Middle frontal gyrus (tissue), 1 donor: Measurements from ENCODE around the gene OSBPL9.
"Not testable (repeated sequence)": the region's sequence is repeated elsewhere in the genome, so short reads cannot be mapped to it uniquely, and the experiment has no call there.

Source experiments
- DNase-seq: peaks from one replicate; pipeline ENCODE4 v3.0.0-alpha.2; 2015; ENCODE audit warnings: low spot score; ENCODE audit errors: extremely low spot score

OSBPL9 gene

DNA sequence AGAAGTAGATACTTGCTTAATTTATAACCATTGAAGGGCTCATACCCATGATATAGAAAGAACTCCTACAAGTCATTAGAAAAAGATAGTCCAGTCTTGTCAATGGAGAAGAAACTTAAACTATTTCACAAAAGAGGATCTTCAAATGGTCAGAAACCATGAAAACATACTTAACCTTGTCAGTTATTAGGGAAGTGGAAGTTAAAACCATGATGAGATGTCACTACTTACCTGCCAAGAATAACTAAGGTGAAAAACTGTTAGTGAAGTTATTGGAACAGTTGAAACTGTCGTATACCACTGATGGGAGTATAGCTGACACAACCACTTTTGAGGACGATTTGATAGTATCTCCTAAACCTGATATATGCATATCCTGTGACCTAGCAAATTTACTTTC, 46.8 kb downstream of the OSBPL9 start:
- DNase-seq = no peak

DNA sequence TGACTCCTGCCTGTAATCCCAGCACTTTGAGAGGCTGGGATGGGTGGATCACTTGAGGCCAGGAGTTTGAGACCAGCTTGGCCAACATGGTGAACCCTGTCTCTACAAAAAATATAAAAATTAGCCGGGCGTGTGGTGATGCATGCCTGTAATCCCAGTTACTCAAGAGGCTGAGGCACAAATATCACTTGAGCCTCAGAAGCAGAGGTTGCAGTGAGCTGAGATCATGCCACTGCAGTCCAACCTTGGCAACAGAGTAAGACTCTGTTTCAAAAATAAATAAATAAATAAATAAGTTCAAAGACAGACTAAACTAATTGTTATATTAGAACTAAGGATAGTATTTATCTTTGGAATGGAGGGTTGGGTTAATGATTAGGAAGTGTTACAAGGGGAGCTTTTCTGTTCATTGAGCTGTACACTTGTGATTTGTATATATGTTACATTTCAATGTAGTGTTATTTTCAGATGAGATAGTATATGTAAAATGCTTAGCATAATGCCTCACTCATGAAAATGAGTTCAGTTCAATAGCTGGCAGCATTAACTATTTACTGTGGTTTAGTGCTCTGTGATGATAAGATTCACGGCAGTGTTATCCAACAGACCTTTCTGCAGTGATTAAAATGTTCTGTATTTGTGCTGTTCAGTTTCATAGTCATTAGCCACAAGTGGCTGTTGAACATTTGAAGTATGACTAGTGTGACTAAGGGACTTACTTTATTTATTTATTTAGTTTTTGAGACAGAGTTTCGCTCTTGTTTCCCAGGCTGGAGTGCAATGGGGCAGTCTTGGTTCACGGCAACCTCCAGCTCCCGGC, 47.7 kb downstream of the OSBPL9 start:
- DNase-seq = no peak

- no peak for DNase-seq
Measured at GRCh38 chr1:51666478-51666877, 49.6 kb downstream of the OSBPL9 start.

GRCh38 chr1:51667561-51667960, 50.7 kb downstream of the OSBPL9 start:
- DNase-seq = no peak

- DNase-seq = no peak
Measured at GRCh38 chr1:51669272-51669671, 52.4 kb downstream of the OSBPL9 start.

- DNase-seq = no peak
Measured at GRCh38 chr1:51669816-51670215, 52.9 kb downstream of the OSBPL9 start.

DNA sequence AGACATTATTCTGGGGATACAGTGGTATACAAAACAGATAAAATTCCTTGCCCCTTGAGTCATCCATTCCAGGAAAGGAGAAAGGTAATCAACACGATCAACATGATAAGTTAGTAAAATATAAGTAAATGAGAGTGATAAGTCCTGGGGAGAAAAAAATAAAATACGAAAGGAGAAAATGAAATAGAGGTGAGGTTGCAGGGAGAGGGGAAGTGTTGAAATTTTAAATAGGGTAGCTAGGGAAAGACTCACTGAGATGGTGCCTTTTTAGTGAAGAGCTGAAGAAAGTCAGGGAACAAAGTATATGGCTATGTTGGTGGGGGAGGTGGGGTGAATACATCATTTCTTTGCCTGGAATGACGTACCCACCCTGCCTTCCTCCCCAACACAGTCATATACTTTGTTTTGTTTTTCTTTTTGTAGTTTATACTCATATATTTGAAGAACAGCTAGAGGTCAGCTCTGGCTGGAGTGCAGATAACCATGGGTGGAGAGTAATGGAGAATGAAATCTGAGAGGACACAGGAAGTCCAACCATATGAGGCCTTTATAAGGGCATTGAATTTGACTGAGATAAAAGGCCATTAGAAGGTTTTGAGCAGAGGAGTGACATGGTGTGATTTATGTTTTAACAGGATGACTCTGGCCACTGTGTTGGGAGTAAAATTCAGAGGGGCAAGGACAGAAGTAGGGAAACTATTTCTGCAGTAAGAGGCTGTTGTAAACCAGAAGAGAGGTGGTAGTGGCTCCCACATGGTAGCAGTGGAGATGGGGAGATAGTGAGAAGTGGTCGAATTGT, 54.8 kb downstream of the OSBPL9 start:
- no peak for DNase-seq

GRCh38 chr1:51673279-51673678, 56.4 kb downstream of the OSBPL9 start:
- no peak for DNase-seq

DNA sequence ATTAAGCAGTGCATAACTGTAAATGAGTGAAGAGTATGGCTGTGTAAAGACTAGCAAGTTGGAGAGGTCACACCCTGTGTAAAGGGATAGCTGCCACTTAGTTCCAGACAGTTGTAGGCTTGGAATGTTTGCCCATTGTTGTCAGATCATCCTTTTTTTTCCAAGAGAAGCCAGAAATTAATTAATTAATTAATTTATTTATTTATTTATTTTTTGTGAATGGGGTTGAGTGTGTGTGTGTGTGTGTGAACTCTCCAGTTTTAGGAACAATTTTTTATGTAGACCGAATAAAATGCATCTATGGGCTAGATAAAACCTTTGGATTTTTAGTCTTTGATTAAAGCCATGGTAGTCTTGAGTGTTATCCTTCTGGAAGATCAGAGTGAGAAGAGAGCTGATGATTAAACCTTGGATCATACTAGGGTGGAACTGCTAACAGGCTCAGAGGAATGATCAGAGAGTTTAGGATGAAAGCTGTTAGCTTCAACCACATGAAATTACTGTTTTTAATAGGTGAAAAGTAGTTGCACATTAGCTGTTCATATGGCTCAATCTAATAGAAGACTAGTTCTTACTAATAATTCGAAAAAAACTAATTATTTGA, 58.4 kb downstream of the OSBPL9 start:
- DNase-seq = no peak

- DNase-seq = no peak
Measured at GRCh38 chr1:51679435-51679834, 62.5 kb downstream of the OSBPL9 start.

- no peak for DNase-seq
Measured at GRCh38 chr1:51684776-51685175, 67.9 kb downstream of the OSBPL9 start.

DNA sequence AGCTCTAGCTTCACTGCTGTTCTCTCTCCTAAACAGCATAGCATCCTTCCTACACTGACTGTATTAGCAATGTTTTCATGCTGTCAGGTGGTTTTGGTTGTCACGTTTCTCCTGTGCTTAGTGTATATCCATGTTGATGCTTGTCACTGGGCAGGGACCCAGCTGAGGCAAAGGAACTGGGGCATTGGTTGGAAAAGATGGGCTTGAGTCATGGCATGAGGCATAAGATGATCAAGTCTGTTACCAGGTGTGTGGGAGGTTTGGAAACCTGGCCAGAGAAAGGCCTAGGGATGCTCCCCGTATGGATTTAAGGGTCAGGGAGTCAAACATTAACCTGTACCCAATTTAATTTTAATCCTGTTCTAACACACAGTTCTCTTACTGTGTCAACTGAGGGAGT, 69.6 kb downstream of the OSBPL9 start:
- DNase-seq = no peak

- DNase-seq = no peak
Measured at GRCh38 chr1:51689075-51689440, 72.2 kb downstream of the OSBPL9 start.

DNA sequence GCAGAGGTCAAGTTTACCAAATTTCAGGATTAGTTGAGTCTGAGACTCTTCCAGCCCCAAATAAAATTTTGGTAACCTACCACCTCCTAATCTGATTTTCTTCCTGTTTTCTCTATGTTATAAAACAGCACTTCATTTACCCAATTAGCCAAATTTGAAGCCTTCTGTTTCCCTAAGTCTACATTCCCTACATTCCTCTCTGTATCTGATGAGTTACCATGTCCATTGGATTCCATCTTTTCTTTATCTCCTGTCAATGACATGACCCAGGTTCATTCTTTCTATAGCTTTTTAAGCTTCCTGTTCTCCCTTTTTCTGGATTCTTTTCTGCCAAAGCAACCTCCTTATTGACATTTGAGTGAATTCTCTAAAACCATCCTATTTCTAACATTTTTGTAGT, 72.8 kb downstream of the OSBPL9 start:
- DNase-seq = no peak

DNA sequence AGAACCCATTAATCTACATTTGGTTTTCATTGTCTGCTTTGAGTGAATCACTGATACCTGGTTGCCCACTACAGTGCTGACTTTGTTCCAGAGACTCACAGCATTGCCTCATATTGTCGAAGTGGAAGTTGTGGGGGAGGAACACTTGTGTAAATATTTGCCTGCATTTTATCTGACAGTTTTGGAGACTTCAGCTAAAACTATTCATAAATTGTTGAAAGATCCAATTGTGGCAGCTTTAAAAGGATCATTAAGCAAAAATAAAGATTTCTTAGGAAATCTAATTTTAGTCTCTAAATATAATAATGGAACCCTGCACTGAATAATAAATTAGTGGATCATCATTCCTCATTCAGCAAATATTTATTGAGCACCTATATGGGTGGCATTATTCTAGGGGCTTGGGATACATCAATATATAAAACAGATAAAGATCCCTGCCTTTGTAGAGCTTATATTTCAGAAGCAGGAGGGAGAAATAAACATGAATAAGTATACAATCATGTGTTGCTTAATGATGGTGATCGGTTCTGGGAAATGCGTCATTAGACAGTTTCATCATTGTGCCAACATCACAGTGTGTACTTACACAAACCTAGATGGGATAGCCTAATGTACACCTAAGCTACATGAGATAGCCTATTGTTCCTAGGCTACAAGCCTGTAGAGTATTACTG, 73.5 kb downstream of the OSBPL9 start:
- no peak for DNase-seq

DNA sequence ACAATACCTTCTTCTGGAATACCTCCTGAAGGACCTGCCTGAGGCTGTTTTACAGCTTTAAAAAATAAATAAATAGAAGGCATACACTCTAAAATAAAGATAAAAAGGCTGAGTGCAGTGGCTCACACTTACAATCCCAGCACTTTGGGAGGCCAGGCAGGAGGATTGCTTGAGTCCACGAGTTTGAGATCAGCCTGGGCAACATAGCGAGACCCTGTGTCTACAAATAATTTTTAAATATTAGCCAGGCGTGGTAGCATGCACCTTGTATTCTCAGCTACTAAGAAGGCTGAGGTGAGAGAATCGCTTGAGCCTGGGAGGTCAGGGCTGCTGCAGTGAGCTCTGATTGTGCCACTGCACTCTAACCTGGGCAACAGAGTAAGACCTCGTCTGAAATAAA, 75.0 kb downstream of the OSBPL9 start:
- no peak for DNase-seq

GRCh38 chr1:51693419-51694155, 76.7 kb downstream of the OSBPL9 start:
- DNase-seq = no peak

DNA sequence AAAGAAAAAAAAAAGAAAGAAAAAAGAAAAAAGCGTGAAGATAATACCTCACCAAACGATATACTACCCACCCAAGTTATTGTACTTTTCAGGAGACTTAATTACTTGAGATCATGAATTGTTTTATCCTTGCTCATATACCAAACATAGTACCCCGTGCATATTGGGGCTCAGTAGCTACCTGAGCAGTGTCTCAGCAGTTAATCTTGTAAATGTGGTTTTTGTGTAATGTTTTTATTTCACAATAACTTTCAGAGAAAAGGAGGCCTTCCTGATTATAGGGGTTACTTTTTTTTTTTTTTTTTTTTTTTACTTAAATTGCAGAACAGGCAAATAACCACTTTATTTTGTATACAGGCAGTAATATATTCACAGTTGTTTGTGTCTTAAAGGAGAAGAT, 80.3 kb downstream of the OSBPL9 start:
- no peak for DNase-seq

DNA sequence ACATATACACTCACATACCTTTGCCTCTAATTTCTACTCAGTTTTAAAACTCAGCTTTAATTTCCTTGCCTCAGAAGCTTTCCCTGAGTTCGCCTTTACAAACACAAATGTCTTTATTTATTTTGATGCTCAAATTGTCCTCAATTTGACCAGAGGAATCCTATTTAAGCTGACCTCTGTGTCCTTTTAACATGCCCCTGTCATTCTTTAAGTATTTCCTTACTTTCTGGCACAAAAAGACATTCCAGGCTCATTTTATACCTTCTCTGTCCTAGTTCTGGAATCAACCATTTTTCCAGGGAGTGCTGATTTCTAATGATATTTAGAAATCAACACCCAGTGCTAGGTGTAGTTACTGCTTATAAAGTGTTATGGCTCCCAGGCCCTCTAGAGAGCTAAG, 82.5 kb downstream of the OSBPL9 start:
- no peak for DNase-seq

GRCh38 chr1:51701782-51702181, 84.9 kb downstream of the OSBPL9 start:
- not testable (repeated sequence) for DNase-seq

DNA sequence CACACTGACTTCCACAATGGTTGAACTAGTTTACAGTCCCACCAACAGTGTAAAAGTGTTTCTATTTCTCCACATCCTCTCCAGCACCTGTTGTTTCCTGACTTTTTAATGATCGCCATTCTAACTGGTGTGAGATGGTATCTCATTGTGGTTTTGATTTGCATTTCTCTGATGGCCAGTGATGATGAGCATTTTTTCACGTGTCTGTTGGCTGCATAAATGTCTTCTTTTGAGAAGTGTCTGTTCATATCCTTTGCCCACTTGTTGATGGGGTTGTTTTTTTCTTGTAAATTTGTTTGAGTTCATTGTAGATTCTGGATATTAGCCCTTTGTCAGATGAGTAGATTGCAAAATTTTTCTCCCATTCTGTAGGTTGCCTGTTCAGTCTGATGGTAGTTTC, 85.3 kb downstream of the OSBPL9 start:
- DNase-seq = not testable (repeated sequence)
